DND-41 (cell line): ENCODE measurements around the gene BTN2A1.

Experiments used
- ATAC-seq: fragments of 200-7000 bp; cut with Tn5 transposase; 3 replicates; pipeline ENCODE4 v1.9.1; 2021; ENCODE audit warnings: low read depth; ENCODE audit not compliant: insufficient read depth
- DNase-seq: peaks from one replicate; pipeline ENCODE4 v3.0.0-alpha.2; 2020
- H2AFZ ChIP-seq: 2 replicates; pipeline ENCODE4 v1.6.0; 2012; ENCODE audit warnings: low read depth, low read length
- H3K27ac ChIP-seq: 2 replicates; pipeline ENCODE4 v1.5.1; 2012; ENCODE audit warnings: low read length, inconsistent platforms
- H3K27me3 ChIP-seq: fragments of 200-600 bp; sonication (generic); 2 replicates; pipeline ENCODE4 v1.6.0; 2012; ENCODE audit warnings: low read length, mild to moderate bottlenecking, inconsistent platforms; ENCODE audit not compliant: insufficient read depth, poor library complexity
- H3K36me3 ChIP-seq: 2 replicates; pipeline ENCODE4 v1.5.1; 2012; ENCODE audit warnings: low read length, inconsistent platforms; ENCODE audit not compliant: insufficient read depth
- H3K4me1 ChIP-seq: 2 replicates; pipeline ENCODE4 v1.5.1; 2012; ENCODE audit warnings: mild to moderate bottlenecking, low read length; ENCODE audit not compliant: insufficient read depth
- H3K4me2 ChIP-seq: 2 replicates; pipeline ENCODE4 v1.6.0; 2012; ENCODE audit warnings: mild to moderate bottlenecking, moderate library complexity, low read length, inconsistent platforms; ENCODE audit not compliant: insufficient read depth
- H3K4me3 ChIP-seq, 2 experiments: fragments of 200-600 bp in 1 of 2; shearing (Covaris generic) in 1 of 2; 2 replicates each; pipeline ENCODE4 v1.5.1; 2012 to 2016; ENCODE audit warnings: inconsistent platforms in 2 of 2, low read length in 2 of 2, mild to moderate bottlenecking in 2 of 2, low read depth in 1 of 2, moderate library complexity in 1 of 2
- H3K79me2 ChIP-seq: 2 replicates; pipeline ENCODE4 v1.6.0; 2012; ENCODE audit warnings: low read length, inconsistent platforms; ENCODE audit not compliant: insufficient read depth
- H3K9ac ChIP-seq: 2 replicates; pipeline ENCODE4 v1.6.0; 2012; ENCODE audit warnings: low read depth, mild to moderate bottlenecking, inconsistent platforms, low read length, moderate library complexity
- H3K9me3 ChIP-seq: 2 replicates; pipeline ENCODE4 v1.5.1; 2012; ENCODE audit warnings: low read length, moderate library complexity, mild to moderate bottlenecking, inconsistent platforms; ENCODE audit not compliant: insufficient read depth, severe bottlenecking
- H4K20me1 ChIP-seq: 2 replicates; pipeline ENCODE4 v1.6.0; 2012; ENCODE audit warnings: low read length; ENCODE audit not compliant: insufficient read depth
- CTCF ChIP-seq: IDR thresholded peaks from 2 replicates; pipeline ENCODE4 v1.5.1; 2012; ENCODE audit warnings: borderline replicate concordance, low read length, moderate library complexity, mild to moderate bottlenecking; ENCODE audit not compliant: poor library complexity, severe bottlenecking; ENCODE audit errors: extremely low read depth
- EZH2 ChIP-seq: IDR thresholded peaks from 3 replicates; pipeline ENCODE4 v1.6.1; 2012; ENCODE audit warnings: borderline replicate concordance, low read depth, mild to moderate bottlenecking, moderate library complexity, low read length, inconsistent platforms; ENCODE audit not compliant: severe bottlenecking

The BTN2A1 gene

DNA sequence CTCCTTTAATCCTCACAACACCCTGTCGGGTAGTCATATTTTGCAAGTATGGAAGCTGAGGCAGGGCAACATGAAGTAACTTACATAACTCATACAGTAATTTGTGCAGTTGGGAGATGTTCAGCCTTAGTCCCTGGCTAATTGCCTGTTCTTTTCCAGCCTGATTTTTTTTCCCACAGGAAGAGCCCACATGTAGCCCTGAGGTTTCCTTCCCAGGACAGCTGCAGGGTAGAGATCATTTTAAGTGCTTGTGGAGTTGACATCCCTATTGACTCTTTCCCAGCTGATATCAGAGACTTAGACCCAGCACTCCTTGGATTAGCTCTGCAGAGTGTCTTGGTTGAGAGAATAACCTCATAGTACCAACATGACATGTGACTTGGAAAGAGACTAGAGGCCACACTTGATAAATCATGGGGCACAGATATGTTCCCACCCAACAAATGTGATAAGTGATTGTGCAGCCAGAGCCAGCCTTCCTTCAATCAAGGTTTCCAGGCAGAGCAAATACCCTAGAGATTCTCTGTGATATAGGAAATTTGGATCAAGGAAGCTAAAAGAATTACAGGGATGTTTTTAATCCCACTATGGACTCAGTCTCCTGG, 5.0 kb upstream of the BTN2A1 start:
- no peak overlapping the region for H3K4me2 ChIP-seq
- TF ChIP-seq CTCF (no peak), EZH2 (no peak)
- H3K9me3 ChIP-seq: no peaks in the 10 kb centered on the region
- DNase-seq (no peak), ATAC-seq (no peak)
- peaks cover 12% of the 10 kb centered on the region for H3K4me1 ChIP-seq
- no peak overlapping the region for H3K27ac ChIP-seq
- no peaks in the 10 kb centered on the region for H4K20me1 ChIP-seq
- H3K27me3 ChIP-seq: no peaks in the 10 kb centered on the region
- no peak overlapping the region for H3K4me3 ChIP-seq
- peaks cover 17% of the 10 kb centered on the region for H3K36me3 ChIP-seq
- H2AFZ ChIP-seq: no peak overlapping the region
- peaks cover under 1% of the 10 kb centered on the region; the same call in 1 of the 2 replicates for H3K79me2 ChIP-seq
- no peak overlapping the region for H3K9ac ChIP-seq

- Histone ChIP-seq H2AFZ (no peak overlapping the region), H3K9me3 (no peaks in the 10 kb centered on the region), H3K9ac (no peak overlapping the region), H3K4me1 (peaks cover 24% of the 10 kb centered on the region), H3K79me2 (peaks cover 19% of the 10 kb centered on the region), H3K27ac (no peak overlapping the region), H3K27me3 (no peaks in the 10 kb centered on the region), H3K4me3 (no peak overlapping the region), H3K4me2 (no peak overlapping the region), H4K20me1 (peaks cover 4% of the 10 kb centered on the region), H3K36me3 (peaks cover 16% of the 10 kb centered on the region)
- DNase-seq (no peak), ATAC-seq (no peak)
- TF ChIP-seq CTCF (no peak), EZH2 (no peak)
Measured at GRCh38 chr6:26454631-26455030, 3.1 kb upstream of the BTN2A1 start.

DNA sequence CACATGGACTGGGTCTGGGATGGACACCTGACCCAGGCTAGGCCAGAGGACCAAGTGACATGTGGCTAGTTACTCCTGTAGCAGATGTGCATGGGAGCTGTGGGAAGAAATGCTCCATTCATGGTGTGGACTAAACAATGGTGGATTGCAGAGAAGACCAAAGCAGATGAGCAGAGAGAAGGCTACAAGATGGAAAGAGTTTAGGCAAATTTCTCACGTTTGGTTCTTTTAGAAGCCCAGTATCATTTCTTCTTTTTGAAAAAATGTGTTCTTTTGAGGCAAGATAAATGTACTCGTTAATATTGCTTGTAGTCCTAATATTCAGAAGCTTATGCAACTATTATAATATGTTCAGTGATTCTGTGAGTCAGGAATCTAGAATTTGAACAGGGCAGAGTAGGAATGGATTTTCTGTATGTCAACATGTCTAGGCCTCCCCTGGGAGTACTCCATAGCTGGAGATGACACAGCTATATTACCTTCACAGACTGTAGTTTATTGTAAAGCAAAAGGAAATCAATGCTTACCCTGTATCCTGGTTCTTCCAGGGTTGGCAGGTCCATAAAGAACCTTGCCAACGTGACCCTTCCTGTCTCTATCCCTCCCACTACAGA, 2.3 kb upstream of the BTN2A1 start:
- TF ChIP-seq CTCF (no peak), EZH2 (no peak)
- Histone ChIP-seq H3K4me3 (no peak overlapping the region), H4K20me1 (peaks cover 4% of the 10 kb centered on the region), H3K9ac (no peak overlapping the region), H2AFZ (no peak overlapping the region), H3K4me2 (no peak overlapping the region), H3K36me3 (peaks cover 17% of the 10 kb centered on the region), H3K27me3 (no peaks in the 10 kb centered on the region), H3K9me3 (no peaks in the 10 kb centered on the region), H3K4me1 (peaks cover 32% of the 10 kb centered on the region), H3K27ac (no peak overlapping the region; the same call in 1 of the 2 replicates), H3K79me2 (peaks cover 27% of the 10 kb centered on the region)
- DNase-seq (no peak), ATAC-seq (no peak)
